Left lung (tissue), 10 donors: Measurements from ENCODE around the gene ANO3. TPM values are rescaled to one million over a fixed set of nuclear protein-coding genes. Genes with fewer than 3 reads are reported as not detected.

Experiments used
- ATAC-seq: fragments of 200-7000 bp; cut with Tn5 transposase; one replicate; pipeline ENCODE4 v1.9.1; 2020; ENCODE audit warnings: moderate library complexity
- DNase-seq, 4 donors: peaks; one replicate each; pipeline ENCODE4 v3.0.0-alpha.2; 2013 to 2020
- H3K27ac ChIP-seq, 2 donors: fragments of 200-600 bp; sonication (generic) in 1 of 2; one replicate each; pipeline versions ENCODE4 v1.5.0 to v1.8.0; 2020 to 2021
- H3K27me3 ChIP-seq, 2 donors: fragments of 200-600 bp; sonication (generic) in 1 of 2; one replicate each; pipeline versions ENCODE4 v1.5.0 to v1.8.0; 2020 to 2021
- H3K36me3 ChIP-seq, 2 donors: fragments of 200-600 bp; sonication (generic) in 1 of 2; one replicate each; pipeline versions ENCODE4 v1.5.0 to v1.8.0; 2020 to 2021
- H3K4me1 ChIP-seq, 2 donors: fragments of 200-600 bp; one replicate each; pipeline ENCODE4 v1.8.0; 2021
- H3K4me3 ChIP-seq, 2 donors: fragments of 200-600 bp; sonication (generic) in 1 of 2; one replicate each; pipeline versions ENCODE4 v1.5.0 to v1.8.0; 2020 to 2021; ENCODE audit warnings: mild to moderate bottlenecking in 1 of 2
- H3K9me3 ChIP-seq, 2 donors: fragments of 200-600 bp; sonication (generic) in 1 of 2; one replicate each; pipeline versions ENCODE4 v1.5.0 to v1.8.0; 2020 to 2021
- CTCF ChIP-seq, 2 donors: fragments of 200-600 bp; sonication (generic) in 1 of 2; IDR thresholded peaks; one replicate each; pipeline versions ENCODE4 v1.5.0 to v1.8.0; 2021; ENCODE audit warnings: antibody characterized with exemption in 2 of 2
- intact Hi-C, 2 donors: fragments of 100-400 bp; cut with DNase I; formaldehyde crosslinking; loops; one replicate each; pipeline versions ENCODE4 v1.11.2 to v1.14.2; 2022
- polyA plus RNA-seq, 6 donors: library from polyadenylated mRNA; unstranded; fragments of 120-200 nt; gene quantifications; one replicate each; pipeline ENCODE4 v1.2.1, GENCODE V29; 2013; ENCODE audit not compliant: insufficient read length in 6 of 6
- total RNA-seq, 2 donors: library from RNA; stranded (reverse); fragmentation: NEBNext Ultra II Directional; extraction: Animal tissue kit (Norgen Biotek cat#: 25700); gene quantifications; one replicate each; pipeline ENCODE4 v1.2.1, GENCODE V29; 2021
- donor health status: DM: no; HTN: yes; CAD: no.
- donor health status: DM: no; HTN: no; CAD: no.

The ANO3 gene
- total and polyA plus RNA-seq, 8 donors, result 0.31 to 1.4 (median 0.56) TPM

- H3K36me3 ChIP-seq, result no peaks in the 10 kb centered on the region
- intact Hi-C loops, result no loop called here
- H3K4me3 ChIP-seq, result no peak overlapping the region
- no peaks in the 10 kb centered on the region for H3K27me3 ChIP-seq
- DNase-seq (no peak), ATAC-seq (no peak)
- no peaks in the 10 kb centered on the region for H3K4me1 ChIP-seq
- no peak for TF ChIP-seq CTCF (IDR thresholded peaks at IDR 0.05)
- H3K27ac ChIP-seq, result no peak overlapping the region
- no peaks in the 10 kb centered on the region for H3K9me3 ChIP-seq
Measured at GRCh38 chr11:26512196-26512595, 180.3 kb downstream of the ANO3 start.

- no peak overlapping the region for H3K4me3 ChIP-seq
- H3K9me3 ChIP-seq, result no peaks in the 10 kb centered on the region
- no peaks in the 10 kb centered on the region for H3K36me3 ChIP-seq
- DNase-seq (no peak), ATAC-seq (no peak)
- intact Hi-C loops, result no loop called here
- no peak overlapping the region for H3K27ac ChIP-seq
- no peaks in the 10 kb centered on the region for H3K4me1 ChIP-seq
- TF ChIP-seq CTCF (IDR thresholded peaks at IDR 0.05), result no peak
- H3K27me3 ChIP-seq, result no peaks in the 10 kb centered on the region
Measured at GRCh38 chr11:26519469-26519868, 187.5 kb downstream of the ANO3 start.

- DNase-seq, result no peak
- H3K27me3 ChIP-seq, result no peaks in the 10 kb centered on the region
- no peaks in the 10 kb centered on the region for H3K9me3 ChIP-seq
- no peak overlapping the region for H3K4me3 ChIP-seq
- no peaks in the 10 kb centered on the region for H3K4me1 ChIP-seq
- intact Hi-C loops, result no loop called here
- no peaks in the 10 kb centered on the region for H3K36me3 ChIP-seq
- no peak for ATAC-seq
- TF ChIP-seq CTCF (IDR thresholded peaks at IDR 0.05), result peak; percentile 16 to 25
- H3K27ac ChIP-seq, result no peak overlapping the region
Measured at GRCh38 chr11:26522912-26523610, 191.1 kb downstream of the ANO3 start.

- TF ChIP-seq CTCF (IDR thresholded peaks at IDR 0.05), result no peak
- intact Hi-C loops, result no loop called here
- no peaks in the 10 kb centered on the region for H3K9me3 ChIP-seq
- ATAC-seq, result no peak
- no peaks in the 10 kb centered on the region for H3K4me1 ChIP-seq
- no peaks in the 10 kb centered on the region for H3K36me3 ChIP-seq
- no peak overlapping the region for H3K4me3 ChIP-seq
- no peak for DNase-seq
- no peaks in the 10 kb centered on the region for H3K27me3 ChIP-seq
- H3K27ac ChIP-seq, result no peak overlapping the region
Measured at GRCh38 chr11:26527685-26528084, 195.8 kb downstream of the ANO3 start.

GRCh38 chr11:26537341-26537740 lies 205.4 kb downstream of the ANO3 start:
- no peak overlapping the region for H3K4me3 ChIP-seq
- no peak overlapping the region for H3K27ac ChIP-seq
- H3K36me3 ChIP-seq, result no peaks in the 10 kb centered on the region
- DNase-seq (no peak), ATAC-seq (no peak)
- no peaks in the 10 kb centered on the region for H3K27me3 ChIP-seq
- intact Hi-C loops, result no loop called here
- no peaks in the 10 kb centered on the region for H3K4me1 ChIP-seq
- H3K9me3 ChIP-seq, result no peaks in the 10 kb centered on the region
- no peak for TF ChIP-seq CTCF (IDR thresholded peaks at IDR 0.05)
